ENCODE data around the gene CENPQ.

DNA sequence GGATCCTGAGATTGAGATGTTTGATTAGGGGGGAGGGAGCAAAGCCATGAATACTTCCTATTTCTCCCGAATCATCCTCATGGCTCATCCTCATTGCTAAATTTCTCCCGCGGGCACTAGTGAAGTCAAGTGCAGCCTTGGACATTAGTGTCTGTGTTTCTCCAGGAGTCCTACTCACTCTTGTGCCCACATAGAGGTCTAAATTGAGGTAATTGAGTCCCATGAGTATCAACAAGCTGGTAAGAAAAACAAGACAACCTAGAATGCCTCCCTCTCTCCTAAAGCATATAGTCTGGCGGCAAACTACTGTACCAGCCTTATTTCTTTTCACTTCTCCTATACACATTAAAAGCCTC, 420 bp downstream of the CENPQ start:
- TF ChIP-seq, protein P1, sequence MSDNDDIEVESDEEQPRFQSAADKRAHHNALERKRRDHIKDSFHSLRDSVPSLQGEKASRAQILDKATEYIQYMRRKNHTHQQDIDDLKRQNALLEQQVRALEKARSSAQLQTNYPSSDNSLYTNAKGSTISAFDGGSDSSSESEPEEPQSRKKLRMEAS (IDR thresholded peaks at IDR 0.05), result no peak
- TF ChIP-seq PHF8 (conservative IDR thresholded peaks at IDR 0.05; ENCODE audit: low read depth, low read length) (no peak), POLR2A (IDR thresholded peaks at IDR 0.05; ENCODE audit: control extremely low read depth in 1 of 2, low read depth in 2 of 2, low read length in 2 of 2) (no peak), EZH2 (IDR thresholded peaks at IDR 0.05; ENCODE audit: low read depth, low read length, severe bottlenecking) (no peak), POU5F1 (IDR thresholded peaks at IDR 0.05; ENCODE audit: low read depth, low read length) (no peak), JUN (IDR thresholded peaks at IDR 0.05; ENCODE audit: low read depth, low read length) (no peak), ZNF274 (IDR thresholded peaks at IDR 0.05; ENCODE audit: borderline replicate concordance, extremely low read depth, low read length) (no peak), EGR1 (IDR thresholded peaks at IDR 0.05; ENCODE audit: borderline replicate concordance, low read depth, low read length) (no peak), RXRA (IDR thresholded peaks at IDR 0.05; ENCODE audit: insufficient read depth, low read depth, low read length) (no peak)
- TF ChIP-seq, protein P2, sequence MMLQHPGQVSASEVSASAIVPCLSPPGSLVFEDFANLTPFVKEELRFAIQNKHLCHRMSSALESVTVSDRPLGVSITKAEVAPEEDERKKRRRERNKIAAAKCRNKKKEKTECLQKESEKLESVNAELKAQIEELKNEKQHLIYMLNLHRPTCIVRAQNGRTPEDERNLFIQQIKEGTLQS (IDR thresholded peaks at IDR 0.05; ENCODE audit: insufficient read depth, low read depth, low read length), result no peak
- TF ChIP-seq, protein P3, sequence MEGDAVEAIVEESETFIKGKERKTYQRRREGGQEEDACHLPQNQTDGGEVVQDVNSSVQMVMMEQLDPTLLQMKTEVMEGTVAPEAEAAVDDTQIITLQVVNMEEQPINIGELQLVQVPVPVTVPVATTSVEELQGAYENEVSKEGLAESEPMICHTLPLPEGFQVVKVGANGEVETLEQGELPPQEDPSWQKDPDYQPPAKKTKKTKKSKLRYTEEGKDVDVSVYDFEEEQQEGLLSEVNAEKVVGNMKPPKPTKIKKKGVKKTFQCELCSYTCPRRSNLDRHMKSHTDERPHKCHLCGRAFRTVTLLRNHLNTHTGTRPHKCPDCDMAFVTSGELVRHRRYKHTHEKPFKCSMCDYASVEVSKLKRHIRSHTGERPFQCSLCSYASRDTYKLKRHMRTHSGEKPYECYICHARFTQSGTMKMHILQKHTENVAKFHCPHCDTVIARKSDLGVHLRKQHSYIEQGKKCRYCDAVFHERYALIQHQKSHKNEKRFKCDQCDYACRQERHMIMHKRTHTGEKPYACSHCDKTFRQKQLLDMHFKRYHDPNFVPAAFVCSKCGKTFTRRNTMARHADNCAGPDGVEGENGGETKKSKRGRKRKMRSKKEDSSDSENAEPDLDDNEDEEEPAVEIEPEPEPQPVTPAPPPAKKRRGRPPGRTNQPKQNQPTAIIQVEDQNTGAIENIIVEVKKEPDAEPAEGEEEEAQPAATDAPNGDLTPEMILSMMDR (IDR thresholded peaks at IDR 0.05; ENCODE audit: control extremely low read depth in 1 of 3, insufficient read depth in 1 of 3, low read depth in 1 of 3, low read length in 3 of 3), result no peak

Measured in H1 (cell line).